Measurements from ENCODE around the gene TBL1X.

- TF ChIP-seq CTCF (IDR thresholded peaks at IDR 0.05; ENCODE audit: control extremely low read depth in 1 of 3, insufficient read depth in 1 of 3, low read depth in 1 of 3, low read length in 3 of 3) (no peak), POLR2AphosphoS5 (IDR thresholded peaks at IDR 0.05; ENCODE audit: low read depth, low read length) (no peak)
Observed at GRCh38 chrX:9466124-9466495, 1.3 kb downstream of the TBL1X start.

Measured in H1 (cell line).